Esophagus (tissue), 2 donors: ENCODE results near the gene SCN1B. TPM values are rescaled to one million over a fixed set of nuclear protein-coding genes. Genes with fewer than 3 reads are reported as not detected.

ENCODE experiments used
- H3K27ac ChIP-seq, 2 donors: one replicate each; pipeline ENCODE4 v1.5.1; 2013; ENCODE audit warnings: low read depth in 2 of 2, mild to moderate bottlenecking in 2 of 2, inconsistent platforms in 1 of 2, low read length in 1 of 2, moderate library complexity in 1 of 2
- H3K27me3 ChIP-seq, 2 donors: one replicate each; pipeline ENCODE4 v1.6.1; 2013; ENCODE audit warnings: low read length in 2 of 2, control low read depth in 1 of 2, mild to moderate bottlenecking in 1 of 2; ENCODE audit not compliant: insufficient read depth in 2 of 2, control insufficient read depth in 1 of 2
- H3K36me3 ChIP-seq, 2 donors: one replicate each; pipeline ENCODE4 v1.6.1; 2013; ENCODE audit warnings: low read length in 1 of 2; ENCODE audit not compliant: control insufficient read depth in 2 of 2, insufficient read depth in 2 of 2
- H3K4me1 ChIP-seq, 2 donors: one replicate each; pipeline ENCODE4 v1.6.1; 2013; ENCODE audit warnings: low read length in 1 of 2; ENCODE audit not compliant: control insufficient read depth in 2 of 2, insufficient read depth in 2 of 2
- H3K4me3 ChIP-seq, 2 donors: one replicate each; pipeline ENCODE4 v1.5.1; 2013; ENCODE audit warnings: low read length in 2 of 2, mild to moderate bottlenecking in 2 of 2, low read depth in 1 of 2, moderate library complexity in 1 of 2
- H3K9me3 ChIP-seq, 2 donors: one replicate each; pipeline ENCODE4 v1.6.1; 2013; ENCODE audit warnings: mild to moderate bottlenecking in 2 of 2, low read depth in 1 of 2, low read length in 1 of 2, moderate library complexity in 1 of 2; ENCODE audit not compliant: control insufficient read depth in 2 of 2, insufficient read depth in 1 of 2
- WGBS, 2 donors: extraction: QIAGEN DNeasy Blood & Tissue Kit; methylation state at CpG; one replicate each; pipeline ENCODE4 v1.1.7; 2013; 5-methylcytosine and 5-hydroxymethylcytosine counted together
- polyA plus RNA-seq, 2 donors: library from polyadenylated mRNA; stranded (reverse); fragments of 200-250 nt; gene quantifications; one replicate each; pipeline ENCODE4 v1.2.3, GENCODE V29; 2013
- donor health status: healthy with polysubstance abuse.
- donor health status: Bipolar disorder and iron deficiency.

Gene SCN1B
- polyA plus RNA-seq, 2 donors: 0.73 to 1.1 TPM

GRCh38 chr19:35034005-35034502 lies 3.8 kb downstream of the SCN1B start:
- peaks cover 5 to 7% of the 10 kb centered on the region in 2 donors for H3K4me1 ChIP-seq
- no peak overlapping the region for H3K27ac ChIP-seq
- H3K9me3 ChIP-seq: no peaks in the 10 kb centered on the region
- WGBS, 2 donors: 70 to 79% methylated on average over 17 of the region's 17 CpGs
- H3K36me3 ChIP-seq: peaks cover 0 to 3% of the 10 kb centered on the region in 2 donors
- H3K4me3 ChIP-seq: no peak overlapping the region
- H3K27me3 ChIP-seq: no peaks in the 10 kb centered on the region

GRCh38 chr19:35034588-35035382 lies 4.5 kb downstream of the SCN1B start:
- H3K4me1 ChIP-seq: peaks cover 5% of the 10 kb centered on the region in 2 donors
- WGBS, 2 donors: 84 to 89% methylated on average over 17 of the region's 17 CpGs
- peaks cover 0 to 3% of the 10 kb centered on the region in 2 donors for H3K36me3 ChIP-seq
- H3K4me3 ChIP-seq: no peak overlapping the region
- no peaks in the 10 kb centered on the region for H3K27me3 ChIP-seq
- no peak overlapping the region for H3K27ac ChIP-seq
- H3K9me3 ChIP-seq: no peaks in the 10 kb centered on the region

GRCh38 chr19:35037716-35038622 lies 7.7 kb downstream of the SCN1B start:
- Histone ChIP-seq H3K27ac (peak overlapping the region in 1 of 2 donors; percentile 3), H3K27me3 (no peaks in the 10 kb centered on the region), H3K36me3 (peaks cover 0 to 3% of the 10 kb centered on the region in 2 donors), H3K9me3 (no peaks in the 10 kb centered on the region), H3K4me3 (no peak overlapping the region), H3K4me1 (peaks cover 13 to 14% of the 10 kb centered on the region in 2 donors)
- WGBS, 2 donors: 69 to 71% methylated on average over 13 of the region's 13 CpGs

- Histone ChIP-seq H3K27me3 (no peaks in the 10 kb centered on the region), H3K27ac (peak overlapping the region in 1 of 2 donors; percentile 23)
These were observed 8.6 kb downstream of the SCN1B start for GRCh38 chr19:35038623-35039512.

GRCh38 chr19:35039881-35040825 lies 9.9 kb downstream of the SCN1B start:
- Histone ChIP-seq H3K9me3 (no peaks in the 10 kb centered on the region), H3K4me1 (peaks cover 8 to 14% of the 10 kb centered on the region in 2 donors), H3K27ac (peak overlapping the region in 1 of 2 donors; percentile 51), H3K36me3 (no peaks in the 10 kb centered on the region), H3K4me3 (no peak overlapping the region), H3K27me3 (no peaks in the 10 kb centered on the region)
- 28 to 37% methylated on average over 39 of the region's 39 CpGs for WGBS, 2 donors

More at GRCh38 chr19:35038623-35039512, 8.6 kb downstream of the SCN1B start:
- Histone ChIP-seq H3K36me3 (peaks cover 0 to 3% of the 10 kb centered on the region in 2 donors), H3K4me3 (no peak overlapping the region), H3K4me1 (peaks cover 13 to 14% of the 10 kb centered on the region in 2 donors), H3K9me3 (no peaks in the 10 kb centered on the region)
- 59 to 61% methylated on average over 17 of the region's 17 CpGs for WGBS, 2 donors

GRCh38 chr19:35040826-35041547 lies 10.7 kb downstream of the SCN1B start:
- H3K36me3 ChIP-seq: no peaks in the 10 kb centered on the region
- H3K4me1 ChIP-seq: peaks cover 8 to 14% of the 10 kb centered on the region in 2 donors
- no peaks in the 10 kb centered on the region for H3K27me3 ChIP-seq
- H3K9me3 ChIP-seq: no peaks in the 10 kb centered on the region
- H3K4me3 ChIP-seq: peak overlapping the region in 1 of 2 donors; percentile 7
- peak overlapping the region in 1 of 2 donors; percentile 51 for H3K27ac ChIP-seq
- 14% methylated on average over 35 to 36 of the region's 36 CpGs for WGBS, 2 donors

GRCh38 chr19:35041548-35042055 lies 11.3 kb downstream of the SCN1B start, which contains the start of gene HPN:
TSS of gene HPN (plus strand) at chr19:35041721. CDS start at chr19:35042507, 786 bp downstream.
- 50 to 60% methylated on average over 16 to 19 of the region's 19 CpGs for WGBS, 2 donors
- Histone ChIP-seq H3K27ac (peak within 1 kb of the TSS in 1 of 2 donors; percentile 51), H3K27me3 (no peaks in the 10 kb centered on the region), H3K36me3 (no peaks in the 10 kb centered on the region), H3K4me3 (peak within 1 kb of the TSS in 1 of 2 donors; percentile 7), H3K9me3 (no peaks in the 10 kb centered on the region), H3K4me1 (peaks cover 8 to 14% of the 10 kb centered on the region in 2 donors)
